Measurements from ENCODE around the gene CCNH.

Gene CCNH

DNA sequence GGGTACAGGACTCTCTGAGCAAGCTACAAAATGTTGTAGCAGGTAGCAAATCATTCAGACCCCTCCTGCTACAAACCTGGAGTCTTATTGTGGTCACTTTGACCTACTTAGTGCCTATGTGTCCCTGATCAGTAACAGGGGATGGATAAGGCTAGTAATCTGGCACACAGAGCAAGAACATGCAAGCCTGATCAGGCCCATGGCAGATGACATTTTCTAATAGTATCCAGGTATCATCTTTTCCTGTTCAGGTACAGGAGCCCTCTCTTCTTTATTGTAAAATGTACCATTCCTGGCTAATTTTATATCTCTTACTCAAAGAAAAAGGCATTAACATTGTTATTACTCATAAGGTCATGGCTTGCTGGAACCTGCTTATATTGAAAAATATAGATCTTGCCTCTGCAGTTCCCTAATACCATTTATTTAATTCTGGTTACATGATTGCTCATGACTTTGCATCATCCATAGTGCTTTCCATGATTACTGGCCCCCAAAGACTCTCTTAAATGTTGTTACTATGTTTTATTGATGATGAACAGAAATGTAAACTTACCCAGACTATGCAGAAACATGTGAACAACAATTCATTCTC lies 18.2 kb upstream of the CCNH start:
- no peak overlapping the region for H3K4me3 ChIP-seq (ENCODE audit: low read depth, low read length)
- POLR2A ChIA-PET: no interaction called here
- TF ChIP-seq ZNF211 (tag by site-specific recombination; IDR thresholded peaks at IDR 0.05; ENCODE audit: low read depth): no peak
- TF ChIP-seq GLIS1 (tag by site-specific recombination; IDR thresholded peaks at IDR 0.05): no peak
- no peak for TF ChIP-seq ZBTB26 (tag by site-specific recombination; optimal IDR thresholded peaks at IDR 0.05)
- TF ChIP-seq MZF1 (tag by site-specific recombination; IDR thresholded peaks at IDR 0.05; ENCODE audit: borderline replicate concordance): no peak
- no peak for TF ChIP-seq SALL2 (tag by site-specific recombination; IDR thresholded peaks at IDR 0.05; ENCODE audit: borderline replicate concordance)
- no peak for TF ChIP-seq ZNF10 (tag by site-specific recombination; IDR thresholded peaks at IDR 0.05)
- CTCF ChIA-PET: no interaction called here
- H3K9me3 ChIP-seq (ENCODE audit: control insufficient read depth, insufficient read depth, low read depth, low read length): no peaks in the 10 kb centered on the region
- H3K4me1 ChIP-seq (ENCODE audit: control insufficient read depth, insufficient read depth, low read length): no peaks in the 10 kb centered on the region
- no peak overlapping the region for H3K27ac ChIP-seq (ENCODE audit: extremely low read depth, low read depth, low read length)
- no peaks in the 10 kb centered on the region for H3K36me3 ChIP-seq (ENCODE audit: control insufficient read depth in 2 of 2, insufficient read depth in 1 of 2, low read length in 2 of 2)

- H3K4me3 ChIP-seq (ENCODE audit: low read depth, low read length): no peak overlapping the region
- no peaks in the 10 kb centered on the region for H3K4me1 ChIP-seq (ENCODE audit: control insufficient read depth, insufficient read depth, low read length)
- ChIA-PET CTCF (no interaction called here), POLR2A (no interaction called here)
- no peaks in the 10 kb centered on the region for H3K9me3 ChIP-seq (ENCODE audit: control insufficient read depth, insufficient read depth, low read depth, low read length)
- TF ChIP-seq REPIN1 (tag by site-specific recombination; IDR thresholded peaks at IDR 0.05; ENCODE audit: low read depth) (no peak), ZNF776 (tag by site-specific recombination; IDR thresholded peaks at IDR 0.05; ENCODE audit: borderline replicate concordance) (no peak), KLF16 (tag by site-specific recombination; IDR thresholded peaks at IDR 0.05) (no peak), ZNF37A (tag by site-specific recombination; IDR thresholded peaks at IDR 0.05) (no peak), ZNF549 (tag by site-specific recombination; IDR thresholded peaks at IDR 0.05) (no peak)
- TF ChIP-seq, protein P1, sequence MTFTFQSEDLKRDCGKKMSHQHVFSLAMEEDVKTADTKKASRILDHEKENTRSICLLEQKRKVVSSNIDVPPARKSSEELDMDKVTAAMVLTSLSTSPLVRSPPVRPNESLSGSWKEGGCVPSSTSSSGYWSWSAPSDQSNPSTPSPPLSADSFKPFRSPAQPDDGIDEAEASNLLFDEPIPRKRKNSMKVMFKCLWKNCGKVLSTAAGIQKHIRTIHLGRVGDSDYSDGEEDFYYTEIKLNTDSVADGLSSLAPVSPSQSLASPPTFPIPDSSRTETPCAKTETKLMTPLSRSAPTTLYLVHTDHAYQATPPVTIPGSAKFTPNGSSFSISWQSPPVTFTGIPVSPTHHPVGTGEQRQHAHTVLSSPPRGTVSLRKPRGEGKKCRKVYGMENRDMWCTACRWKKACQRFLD (tag by site-specific recombination; IDR thresholded peaks at IDR 0.05): no peak
- H3K36me3 ChIP-seq (ENCODE audit: control insufficient read depth in 2 of 2, insufficient read depth in 1 of 2, low read length in 2 of 2): no peaks in the 10 kb centered on the region
- H3K27ac ChIP-seq (ENCODE audit: extremely low read depth, low read depth, low read length): no peak overlapping the region
Observed at GRCh38 chr5:87423755-87424154, 11.0 kb upstream of the CCNH start.

DNA sequence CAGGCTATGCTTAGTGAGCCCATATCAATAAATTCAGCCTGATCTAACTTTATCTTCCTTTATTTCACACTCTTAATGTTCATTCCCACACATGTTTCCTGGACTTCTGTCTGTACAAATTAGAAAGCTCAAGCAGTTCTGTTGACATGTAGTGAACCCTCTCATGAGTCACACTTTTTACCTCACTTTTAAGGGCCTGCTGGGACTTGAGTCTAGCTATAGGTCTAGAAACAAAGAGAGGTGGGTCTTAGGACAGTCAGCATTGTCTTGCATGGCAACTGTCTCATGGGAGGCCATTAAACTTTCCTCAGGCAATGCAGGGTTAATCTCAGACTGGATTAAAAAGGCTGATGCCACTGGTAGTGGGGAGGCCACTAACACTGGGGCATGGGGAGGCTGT lies 8.6 kb upstream of the CCNH start:
- POLR2A ChIA-PET: no interaction called here
- CTCF ChIA-PET: interaction anchor here (1.5 to 1.7 kb wide), 2 partner anchors 360 to 1270 kb away, joined by 3 to 4 read pairs; no protein-coding TSS in a partner anchor
- Histone ChIP-seq H3K9me3 (ENCODE audit: control insufficient read depth, insufficient read depth, low read depth, low read length) (no peaks in the 10 kb centered on the region), H3K4me1 (ENCODE audit: control insufficient read depth, insufficient read depth, low read length) (no peaks in the 10 kb centered on the region), H3K27ac (ENCODE audit: extremely low read depth, low read depth, low read length) (no peak overlapping the region), H3K4me3 (ENCODE audit: low read depth, low read length) (no peak overlapping the region), H3K36me3 (ENCODE audit: control insufficient read depth in 2 of 2, insufficient read depth in 1 of 2, low read length in 2 of 2) (no peaks in the 10 kb centered on the region)
- TF ChIP-seq, protein P2, sequence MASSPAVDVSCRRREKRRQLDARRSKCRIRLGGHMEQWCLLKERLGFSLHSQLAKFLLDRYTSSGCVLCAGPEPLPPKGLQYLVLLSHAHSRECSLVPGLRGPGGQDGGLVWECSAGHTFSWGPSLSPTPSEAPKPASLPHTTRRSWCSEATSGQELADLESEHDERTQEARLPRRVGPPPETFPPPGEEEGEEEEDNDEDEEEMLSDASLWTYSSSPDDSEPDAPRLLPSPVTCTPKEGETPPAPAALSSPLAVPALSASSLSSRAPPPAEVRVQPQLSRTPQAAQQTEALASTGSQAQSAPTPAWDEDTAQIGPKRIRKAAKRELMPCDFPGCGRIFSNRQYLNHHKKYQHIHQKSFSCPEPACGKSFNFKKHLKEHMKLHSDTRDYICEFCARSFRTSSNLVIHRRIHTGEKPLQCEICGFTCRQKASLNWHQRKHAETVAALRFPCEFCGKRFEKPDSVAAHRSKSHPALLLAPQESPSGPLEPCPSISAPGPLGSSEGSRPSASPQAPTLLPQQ (tag by site-specific recombination; IDR thresholded peaks at IDR 0.05): no peak
- no peak for TF ChIP-seq OSR2 (tag by site-specific recombination; IDR thresholded peaks at IDR 0.05)
- TF ChIP-seq ZNF248 (tag by site-specific recombination; IDR thresholded peaks at IDR 0.05): no peak

GRCh38 chr5:87418506-87418905 lies 5.8 kb upstream of the CCNH start:
- no peaks in the 10 kb centered on the region for H3K36me3 ChIP-seq (ENCODE audit: control insufficient read depth in 2 of 2, insufficient read depth in 1 of 2, low read length in 2 of 2)
- ChIA-PET POLR2A (no interaction called here), CTCF (no interaction called here)
- H3K4me1 ChIP-seq (ENCODE audit: control insufficient read depth, insufficient read depth, low read length): no peaks in the 10 kb centered on the region
- no peak overlapping the region for H3K27ac ChIP-seq (ENCODE audit: extremely low read depth, low read depth, low read length)
- H3K4me3 ChIP-seq (ENCODE audit: low read depth, low read length): no peak overlapping the region
- no peaks in the 10 kb centered on the region for H3K9me3 ChIP-seq (ENCODE audit: control insufficient read depth, insufficient read depth, low read depth, low read length)
- TF ChIP-seq PRDM4 (tag by site-specific recombination; IDR thresholded peaks at IDR 0.05) (no peak), ZNF843 (tag by site-specific recombination; IDR thresholded peaks at IDR 0.05) (no peak), SP2 (tag by site-specific recombination; IDR thresholded peaks at IDR 0.05) (no peak), ZNF19 (tag by site-specific recombination; IDR thresholded peaks at IDR 0.05; ENCODE audit: low read depth) (no peak), ZNF654 (tag by site-specific recombination; IDR thresholded peaks at IDR 0.05; ENCODE audit: low read depth) (no peak), ELK4 (IDR thresholded peaks at IDR 0.05; ENCODE audit: borderline replicate concordance, low read depth, low read length) (no peak), ZNF530 (tag by site-specific recombination; IDR thresholded peaks at IDR 0.05; ENCODE audit: low read depth) (no peak)
